Amniotic epithelial cell (primary cell): ENCODE measurements around the gene TXNRD1.
"Not testable (repeated sequence)": the region's sequence is repeated elsewhere in the genome, so short reads cannot be mapped to it uniquely, and the experiment has no call there.

Experiments used
- DNase-seq: peaks from one replicate; pipeline ENCODE4 v3.0.0-alpha.2; 2010; ENCODE audit warnings: low read depth

TXNRD1 gene

DNA sequence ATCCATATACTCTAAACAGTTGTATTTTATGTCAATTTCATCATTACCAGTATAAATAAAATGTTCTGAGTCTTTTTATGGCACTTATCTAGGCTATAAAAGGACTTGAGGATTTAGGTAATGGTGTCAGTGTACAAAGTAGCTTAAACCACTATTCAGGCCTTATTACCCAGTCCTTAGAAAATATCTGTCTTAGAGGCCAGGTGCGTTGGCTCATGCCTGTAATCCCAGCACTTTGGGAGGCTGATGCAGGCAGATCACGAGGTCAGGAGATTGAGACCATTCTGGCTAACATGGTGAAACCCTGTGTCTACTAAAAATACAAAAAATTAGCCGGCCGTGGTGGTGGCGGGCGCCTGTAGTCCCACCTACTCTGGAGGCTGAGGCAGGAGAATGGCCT, 112.7 kb downstream of the TXNRD1 start:
- DNase-seq, result not testable (repeated sequence)

DNA sequence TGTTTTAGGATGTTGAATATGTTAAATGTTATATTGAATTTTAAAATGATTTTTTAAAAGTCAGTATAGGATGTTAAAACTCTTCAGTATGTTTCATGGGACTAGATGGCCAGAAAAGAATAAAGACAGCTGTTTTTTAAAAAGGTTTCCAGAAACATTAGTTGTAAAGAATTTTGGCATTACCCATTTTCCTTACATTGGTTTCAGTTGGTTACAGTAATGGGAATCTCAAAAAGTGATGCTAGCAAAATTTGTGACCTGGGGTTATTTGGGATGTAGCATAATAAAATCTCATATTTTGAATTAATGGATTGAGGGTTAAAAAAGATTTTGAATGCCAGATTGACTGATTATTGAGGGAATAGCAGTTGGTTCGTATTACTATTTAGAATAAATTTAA, 113.2 kb downstream of the TXNRD1 start:
- DNase-seq, result no peak

DNA sequence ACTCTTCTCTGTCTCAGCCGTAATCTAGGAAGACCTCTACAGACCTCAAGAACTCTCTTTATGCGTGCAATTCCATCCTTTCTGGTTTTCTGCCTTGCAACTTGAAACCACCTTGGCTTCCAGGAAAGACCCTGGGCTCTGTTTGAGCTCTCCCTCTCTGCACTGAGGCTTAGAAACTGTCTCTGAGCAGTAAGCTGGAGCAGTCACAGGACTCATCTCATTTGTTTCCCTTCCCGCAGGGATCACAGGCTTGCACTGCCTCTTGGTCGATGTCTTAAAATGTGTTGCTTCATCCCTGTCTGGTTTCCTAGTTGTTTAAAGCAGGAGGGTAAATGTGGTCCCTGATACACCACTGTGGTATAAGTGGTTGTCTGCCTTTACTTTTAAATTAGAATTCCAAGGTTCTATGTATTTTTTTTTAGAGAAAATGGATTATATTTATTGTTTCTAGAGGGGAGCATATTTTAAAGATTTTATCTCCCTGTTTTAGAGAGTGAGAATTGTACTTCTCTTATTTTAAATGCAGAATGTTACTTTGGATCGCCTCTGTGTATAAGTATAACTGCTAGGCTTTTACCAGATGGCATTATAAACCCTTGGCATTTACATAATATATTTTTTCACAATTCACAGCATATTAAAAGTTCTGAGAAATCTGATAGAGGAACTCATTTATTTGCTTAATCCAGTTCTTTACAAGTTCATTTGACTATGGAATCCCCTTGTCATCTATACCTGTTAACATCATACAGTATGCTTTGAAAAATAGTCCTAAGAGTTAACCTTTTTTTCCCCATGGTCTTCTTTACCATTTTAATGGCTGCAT, 114.3 kb downstream of the TXNRD1 start:
- peak; percentile 57 for DNase-seq

DNA sequence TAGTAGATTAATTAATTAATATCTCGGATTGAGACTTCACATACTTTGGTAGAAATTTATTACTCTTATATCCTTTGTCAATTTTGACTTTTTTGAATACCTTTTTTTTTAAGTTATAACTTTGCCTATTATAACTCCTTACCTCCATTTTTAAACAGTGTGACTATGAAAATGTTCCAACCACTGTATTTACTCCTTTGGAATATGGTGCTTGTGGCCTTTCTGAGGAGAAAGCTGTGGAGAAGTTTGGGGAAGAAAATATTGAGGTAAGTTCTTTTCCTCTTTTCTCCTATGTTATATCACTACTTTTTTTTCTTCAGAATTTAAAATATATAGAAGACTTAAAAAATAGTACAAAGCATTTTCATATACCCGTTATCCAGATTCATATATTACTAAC, 115.8 kb downstream of the TXNRD1 start:
- no peak for DNase-seq

DNA sequence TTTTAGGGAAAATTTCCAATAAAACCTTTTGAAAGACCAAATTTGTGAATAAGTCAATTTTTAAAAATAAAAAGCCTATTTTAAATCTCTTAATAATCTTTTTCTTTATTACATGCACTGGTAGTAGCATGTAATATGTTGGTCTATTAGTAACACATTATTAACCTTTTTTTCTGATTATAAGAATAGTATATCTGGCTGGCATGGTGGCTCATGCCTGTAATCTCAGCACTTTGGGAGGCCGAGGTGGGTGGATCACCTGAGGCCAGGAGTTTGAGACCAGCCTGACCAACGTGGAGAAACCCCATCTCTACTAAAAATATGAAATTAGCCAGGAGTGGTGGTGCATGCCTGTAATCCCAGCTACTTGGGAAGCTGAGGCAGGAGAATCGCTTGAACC, 116.7 kb downstream of the TXNRD1 start:
- DNase-seq, result not testable (repeated sequence)

DNA sequence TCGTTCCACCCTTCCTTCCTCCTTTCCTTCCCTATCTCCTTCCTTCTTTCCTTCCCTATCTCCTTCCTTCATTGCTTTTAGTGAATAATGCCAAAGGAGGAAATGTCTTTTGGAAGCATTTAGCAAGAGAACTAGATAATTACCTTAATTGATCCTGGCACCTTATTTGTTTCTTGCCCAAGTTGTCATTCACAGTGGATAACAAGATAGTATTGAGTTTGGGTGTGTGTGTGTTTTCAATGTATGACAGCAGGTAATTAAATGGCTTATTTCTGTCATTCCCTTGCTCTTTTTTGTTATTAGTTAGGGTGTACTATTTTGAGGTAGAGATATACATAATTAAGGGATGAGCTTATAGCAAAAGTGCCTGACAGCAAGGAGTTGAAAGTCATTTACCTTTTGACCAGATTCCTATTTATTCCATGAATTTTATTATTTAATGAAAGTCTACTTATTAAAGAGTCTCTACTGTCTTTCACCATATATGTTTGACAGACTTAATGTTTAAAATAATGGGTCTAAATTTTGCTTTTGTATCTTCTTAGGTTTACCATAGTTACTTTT, 118.2 kb downstream of the TXNRD1 start:
- no peak for DNase-seq

DNA sequence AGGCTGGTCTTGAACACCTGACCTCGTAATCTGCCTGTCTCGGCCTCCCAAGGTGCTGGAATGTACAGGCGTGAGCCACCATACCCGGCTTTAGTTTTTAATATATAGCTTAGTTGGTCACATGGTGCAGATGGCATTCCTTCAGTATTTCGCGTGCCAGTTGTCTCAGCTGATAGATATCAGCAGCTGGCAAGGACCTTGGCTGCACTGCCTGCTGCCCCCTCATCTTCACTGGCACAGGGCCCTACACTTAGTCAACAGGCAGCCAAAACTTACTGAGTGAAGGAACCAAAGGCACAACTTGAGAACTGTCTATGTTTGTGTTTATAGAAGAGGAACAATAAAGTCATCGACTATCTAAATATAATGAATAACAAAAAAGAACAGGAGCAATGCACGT, 119.0 kb downstream of the TXNRD1 start:
- no peak for DNase-seq

DNA sequence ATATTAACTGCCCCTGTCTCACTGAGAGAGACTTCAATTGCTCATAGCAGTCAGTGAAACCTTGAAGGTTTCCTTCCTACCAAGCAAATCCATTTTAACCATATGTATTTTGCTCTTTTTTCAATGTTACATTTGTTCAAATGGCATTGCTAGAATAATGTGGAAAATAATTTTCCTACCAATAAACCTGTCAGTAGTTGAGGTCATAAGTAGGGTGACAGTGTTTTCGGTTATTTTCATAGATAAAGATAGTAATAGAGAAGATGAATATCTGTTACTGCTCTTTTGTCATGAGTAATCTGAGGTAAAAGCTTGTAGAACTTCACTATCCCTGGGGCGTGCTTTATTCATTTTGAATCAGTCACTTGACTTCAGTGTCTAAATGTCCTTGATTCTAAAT, 120.5 kb downstream of the TXNRD1 start:
- no peak for DNase-seq

DNA sequence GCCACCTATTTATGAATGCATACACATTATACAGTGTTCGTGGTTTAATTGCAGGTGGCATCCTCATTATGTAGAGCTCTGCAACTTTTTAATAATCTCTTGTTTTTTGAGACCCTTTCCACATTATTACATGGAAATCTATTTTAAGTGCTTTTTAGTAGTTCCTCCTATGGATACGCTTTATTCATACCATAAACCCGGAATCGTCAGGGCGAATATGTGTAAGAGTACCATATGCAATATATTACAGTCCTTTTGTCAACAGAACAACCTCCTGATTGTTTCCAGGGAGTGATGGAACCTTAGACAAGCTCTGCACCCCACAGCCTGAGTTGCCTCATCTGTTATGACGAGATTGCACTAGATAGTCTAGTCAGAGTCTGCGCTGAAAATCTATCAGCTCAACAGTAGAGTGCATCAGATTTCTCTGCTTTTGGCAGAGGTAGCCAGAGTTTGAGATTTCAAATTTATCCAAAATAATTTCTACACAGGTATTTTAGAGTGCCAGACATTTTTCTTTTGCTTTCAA, 121.5 kb downstream of the TXNRD1 start:
- DNase-seq, result no peak

DNA sequence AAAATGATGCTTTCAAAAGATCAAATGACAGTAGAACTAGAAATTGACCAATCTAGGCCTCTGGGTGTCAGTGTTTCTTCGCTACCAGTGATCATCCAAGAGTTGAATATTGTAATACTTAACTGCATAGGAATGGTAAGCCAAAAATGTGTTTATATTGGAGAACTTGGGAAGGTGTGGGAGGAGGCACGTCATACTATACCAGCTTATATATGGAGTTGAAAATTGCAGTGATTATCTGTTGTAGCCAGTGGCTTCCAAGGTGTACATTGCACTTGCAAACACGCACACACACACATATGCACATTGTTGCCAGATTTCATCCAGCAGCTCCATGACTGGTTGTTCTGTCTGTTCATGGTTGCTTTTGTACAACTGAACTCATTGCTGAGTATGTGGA, 124.1 kb downstream of the TXNRD1 start:
- no peak for DNase-seq

DNA sequence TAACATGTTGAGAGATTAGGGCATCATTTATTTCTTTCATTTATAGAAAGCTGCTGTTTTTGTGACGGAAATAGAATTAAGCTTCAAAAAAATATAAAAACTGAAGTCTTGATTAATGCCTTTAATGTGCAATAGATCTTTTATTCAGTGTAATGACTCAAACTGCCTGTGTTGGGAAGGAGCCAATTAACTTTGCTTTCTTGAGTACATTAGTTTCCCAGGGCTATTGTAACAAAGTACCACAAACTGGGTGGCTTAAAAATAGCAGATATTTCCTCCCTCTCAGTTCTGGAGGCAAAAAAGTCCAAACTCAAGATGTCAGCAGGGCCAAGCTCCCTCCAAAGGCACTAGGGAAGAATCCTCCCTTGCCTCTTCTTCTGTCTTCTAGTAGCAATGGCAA, 124.6 kb downstream of the TXNRD1 start:
- DNase-seq, result no peak

DNA sequence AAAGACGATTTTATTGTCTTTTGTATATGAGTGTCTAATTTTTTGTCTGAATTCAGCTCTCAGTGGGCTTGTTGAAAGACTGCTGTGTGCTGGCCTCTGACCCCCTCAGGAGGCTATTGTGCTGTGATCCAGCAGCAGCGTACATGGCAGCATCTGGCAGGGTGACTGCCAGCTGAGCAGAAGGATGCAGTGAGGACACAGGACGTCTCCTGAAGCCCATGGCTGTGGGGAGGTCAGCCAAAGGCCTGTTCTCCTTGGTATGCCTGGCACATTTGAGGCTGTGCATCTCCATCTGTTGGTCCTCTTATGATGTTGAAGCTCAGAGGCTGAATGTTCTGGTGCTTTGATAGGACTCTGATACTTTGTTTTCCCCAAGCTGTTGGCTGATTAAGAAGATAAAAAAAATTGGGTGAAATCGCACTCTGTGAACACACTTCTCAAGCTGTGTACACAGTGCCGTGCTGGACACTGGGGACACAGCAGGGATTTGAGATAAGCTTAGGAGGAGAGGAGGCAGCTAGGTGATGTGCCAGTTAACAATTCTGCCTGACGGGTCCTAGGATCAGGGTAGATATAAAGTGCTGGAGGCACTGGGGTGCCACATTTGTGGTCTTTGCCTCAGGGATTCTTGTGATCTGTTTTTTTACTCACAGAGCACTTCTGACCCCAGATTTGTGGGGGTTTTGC, 125.5 kb downstream of the TXNRD1 start:
- DNase-seq, result no peak

DNA sequence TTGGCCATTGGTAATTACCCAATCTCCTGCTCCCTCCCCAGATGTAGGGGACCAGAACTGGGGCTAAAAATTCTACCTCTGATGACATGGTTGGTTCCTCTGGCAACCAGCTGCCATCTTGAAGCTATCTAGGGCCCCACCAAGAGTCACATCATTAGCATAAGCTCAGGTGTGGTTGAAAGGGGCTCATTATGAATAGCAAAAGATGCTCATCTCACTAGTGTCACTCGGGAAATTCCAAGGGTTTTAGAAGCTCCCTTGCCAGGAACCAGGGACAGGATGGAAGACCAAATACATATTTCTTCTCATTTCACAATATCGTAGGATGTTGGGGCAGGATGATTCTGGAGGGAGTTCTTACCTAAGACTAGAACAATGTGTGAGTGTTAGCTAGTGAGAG, 126.6 kb downstream of the TXNRD1 start:
- DNase-seq, result no peak

DNA sequence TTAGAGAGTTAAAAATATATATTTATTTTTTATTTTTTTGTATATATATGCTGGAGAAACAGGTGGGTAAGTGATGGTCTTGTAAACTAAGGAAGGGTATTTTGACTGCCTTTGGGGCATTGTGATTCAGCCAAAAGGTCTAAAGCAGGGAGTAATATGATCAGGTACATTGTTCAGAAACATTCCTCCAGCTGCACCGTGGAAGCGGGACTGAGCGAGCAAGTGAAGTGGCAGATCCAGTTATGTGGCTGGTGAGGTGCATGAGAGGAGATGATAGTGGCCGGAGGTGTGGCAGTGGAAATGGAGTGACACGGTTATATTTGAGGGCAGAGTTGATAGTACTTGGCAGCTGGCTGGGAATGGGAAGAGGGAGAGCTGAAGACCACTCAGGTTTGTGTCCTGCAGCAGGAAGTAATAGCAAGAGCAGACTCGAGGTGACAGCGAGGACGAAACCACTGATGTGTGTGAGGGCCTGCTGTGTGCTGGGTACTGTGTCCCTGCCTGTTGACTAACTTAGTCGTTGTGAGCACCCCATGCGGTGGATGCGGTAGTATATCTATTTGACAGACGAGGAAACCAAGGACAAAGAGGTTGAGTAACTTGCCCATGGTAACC, 127.2 kb downstream of the TXNRD1 start:
- no peak for DNase-seq

DNA sequence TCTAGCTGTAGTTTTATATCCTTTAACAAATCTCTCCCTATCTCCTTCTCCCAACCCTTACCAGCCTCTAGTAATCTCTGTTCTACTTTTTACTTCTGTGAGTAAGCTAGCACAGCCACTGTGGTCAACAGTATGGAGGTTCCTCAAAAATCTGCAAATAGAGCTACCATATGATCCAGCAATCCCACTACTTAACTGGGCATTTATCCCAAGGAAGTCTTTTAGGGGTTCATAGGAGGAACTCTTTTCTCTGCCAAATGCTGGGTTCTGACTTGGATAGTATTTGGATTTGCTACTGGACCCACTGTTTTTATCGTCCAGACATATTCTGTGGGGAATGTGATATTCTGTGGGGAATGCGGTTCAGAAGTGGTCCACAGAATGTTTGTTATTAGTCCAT, 129.1 kb downstream of the TXNRD1 start:
- DNase-seq, result no peak

DNA sequence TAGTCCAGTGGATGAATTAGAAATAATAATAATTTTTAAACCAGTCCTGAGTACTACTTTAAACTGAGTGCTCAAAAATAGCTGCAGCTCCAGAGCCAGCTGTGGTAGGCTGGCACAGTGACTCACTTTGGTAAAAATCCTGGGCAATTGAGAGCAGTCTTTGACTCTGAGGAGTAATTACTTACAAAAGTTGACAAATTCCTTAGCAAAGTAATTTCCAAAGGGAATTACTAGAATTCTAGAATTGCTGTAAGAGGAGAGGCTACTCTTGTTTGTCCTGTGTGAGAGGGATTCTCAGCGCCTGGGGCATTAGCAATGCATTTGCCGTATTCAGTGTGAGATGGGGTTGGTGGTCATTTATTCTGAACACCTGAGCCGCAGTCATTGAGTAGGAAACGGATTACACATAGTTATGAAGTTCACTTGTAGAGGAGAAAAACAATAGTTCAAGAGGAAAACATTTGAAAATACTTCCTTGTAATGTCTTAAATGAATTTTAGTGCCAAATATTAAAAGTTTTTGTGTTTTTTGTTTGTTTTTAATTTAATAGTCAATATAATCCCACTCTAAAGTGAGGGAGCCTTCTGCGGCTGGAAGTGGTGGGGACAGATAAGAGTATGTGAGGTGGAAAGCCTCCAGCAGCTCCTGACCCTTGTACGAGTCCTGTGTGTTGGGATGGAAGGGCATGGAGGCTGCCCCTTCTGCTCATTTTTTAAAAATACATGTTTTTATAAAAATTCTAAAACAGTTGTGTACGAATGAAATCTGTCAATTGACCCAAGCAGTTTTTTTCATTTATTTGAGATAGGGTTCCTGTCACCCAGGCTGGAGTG, 129.9 kb downstream of the TXNRD1 start:
- DNase-seq, result no peak

DNA sequence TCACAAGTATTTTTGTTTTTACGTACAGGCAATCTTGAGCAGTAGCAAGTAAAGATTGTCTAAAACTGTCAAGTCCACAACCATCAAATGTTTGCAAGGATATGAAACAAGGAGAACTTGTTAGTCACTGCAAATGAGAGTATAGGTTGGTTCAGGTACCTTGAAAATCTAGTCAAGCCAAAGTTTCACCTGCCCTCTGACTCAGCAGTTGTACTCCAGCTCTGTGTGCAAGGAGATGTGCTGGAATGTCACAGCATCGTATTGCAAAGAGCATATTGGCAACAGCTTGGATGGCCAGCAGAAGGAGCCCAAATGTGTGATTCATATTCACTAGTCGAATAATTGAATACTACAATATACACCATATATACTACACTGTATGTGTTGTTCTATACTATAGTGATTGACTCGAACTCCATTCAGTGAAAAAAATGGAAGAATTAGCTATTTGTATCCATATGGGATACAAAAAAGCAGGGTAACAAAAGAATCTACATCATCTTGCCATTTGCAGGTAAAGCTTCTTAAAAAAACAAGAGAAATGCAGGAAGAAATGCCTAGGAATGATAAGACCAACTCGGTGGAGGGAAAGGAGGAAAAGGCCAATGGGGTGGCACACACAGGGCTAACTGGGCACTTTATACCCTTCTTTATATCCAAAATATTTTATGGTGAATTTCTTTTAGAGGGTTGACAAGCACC, 131.9 kb downstream of the TXNRD1 start:
- no peak for DNase-seq

DNA sequence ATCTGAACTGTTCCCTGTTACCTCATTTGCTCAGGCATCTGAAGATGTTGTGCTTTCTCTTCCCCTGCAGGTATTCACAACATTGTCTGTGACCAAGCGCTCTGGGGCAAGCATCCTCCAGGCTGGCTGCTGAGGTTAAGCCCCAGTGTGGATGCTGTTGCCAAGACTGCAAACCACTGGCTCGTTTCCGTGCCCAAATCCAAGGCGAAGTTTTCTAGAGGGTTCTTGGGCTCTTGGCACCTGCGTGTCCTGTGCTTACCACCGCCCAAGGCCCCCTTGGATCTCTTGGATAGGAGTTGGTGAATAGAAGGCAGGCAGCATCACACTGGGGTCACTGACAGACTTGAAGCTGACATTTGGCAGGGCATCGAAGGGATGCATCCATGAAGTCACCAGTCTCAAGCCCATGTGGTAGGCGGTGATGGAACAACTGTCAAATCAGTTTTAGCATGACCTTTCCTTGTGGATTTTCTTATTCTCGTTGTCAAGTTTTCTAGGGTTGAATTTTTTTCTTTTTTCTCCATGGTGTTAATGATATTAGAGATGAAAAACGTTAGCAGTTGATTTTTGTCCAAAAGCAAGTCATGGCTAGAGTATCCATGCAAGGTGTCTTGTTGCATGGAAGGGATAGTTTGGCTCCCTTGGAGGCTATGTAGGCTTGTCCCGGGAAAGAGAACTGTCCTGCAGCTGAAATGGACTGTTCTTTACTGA, 132.9 kb downstream of the TXNRD1 start:
- no peak for DNase-seq

DNA sequence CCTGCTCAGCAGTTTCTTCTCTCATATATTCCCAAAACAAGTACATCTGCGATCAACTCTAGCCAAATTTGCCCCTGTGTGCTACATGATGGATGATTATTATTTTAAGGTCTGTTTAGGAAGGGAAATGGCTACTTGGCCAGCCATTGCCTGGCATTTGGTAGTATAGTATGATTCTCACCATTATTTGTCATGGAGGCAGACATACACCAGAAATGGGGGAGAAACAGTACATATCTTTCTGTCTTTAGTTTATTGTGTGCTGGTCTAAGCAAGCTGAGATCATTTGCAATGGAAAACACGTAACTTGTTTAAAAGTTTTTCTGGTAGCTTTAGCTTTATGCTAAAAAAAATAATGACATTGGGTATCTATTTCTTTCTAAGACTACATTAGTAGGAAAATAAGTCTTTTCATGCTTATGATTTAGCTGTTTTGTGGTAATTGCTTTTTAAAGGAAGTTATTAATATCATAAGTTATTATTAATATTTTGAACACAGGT, 133.5 kb downstream of the TXNRD1 start:
- DNase-seq, result no peak
